GM12878 (cell line): ENCODE measurements around the gene TGFBR1. TPM values are rescaled to one million over a fixed set of nuclear protein-coding genes. Genes with fewer than 3 reads are reported as not detected.

Source experiments
- ATF7 ChIP-seq: fragments of 450-650 bp; IDR thresholded peaks from 2 replicates; pipeline ENCODE4 v1.6.1; 2016; ENCODE audit warnings: low read depth, mild to moderate bottlenecking
- CBX3 ChIP-seq: fragments of 200-600 bp; sonication (generic); IDR thresholded peaks from 2 replicates; pipeline ENCODE4 v1.6.1; 2016; ENCODE audit warnings: low read depth, borderline replicate concordance
- CHD2 ChIP-seq: IDR thresholded peaks from 2 replicates; pipeline ENCODE4 v1.6.1; 2011; ENCODE audit warnings: low read depth, low read length, improper control_type of control experiment, borderline replicate concordance
- CREM ChIP-seq: IDR thresholded peaks from 2 replicates; pipeline ENCODE4 v1.6.1; 2014; ENCODE audit warnings: antibody characterized with exemption, low read depth
- CUX1 ChIP-seq: IDR thresholded peaks from 2 replicates; pipeline ENCODE4 v1.6.1; 2012; ENCODE audit warnings: improper control_type of control experiment, low read depth, low read length; ENCODE audit not compliant: insufficient replicate concordance
- EGR1 ChIP-seq, 2 experiments: IDR thresholded peaks; 1 replicate in 1 of 2; 2 replicates in 1 of 2; pipeline ENCODE4 v1.6.1; 2011 to 2012; ENCODE audit warnings: low read depth in 2 of 2, low read length in 2 of 2, borderline replicate concordance in 1 of 2, mild to moderate bottlenecking in 1 of 2, moderate library complexity in 1 of 2
- FOXM1 ChIP-seq: IDR thresholded peaks from 2 replicates; pipeline ENCODE4 v1.6.1; 2012; ENCODE audit warnings: low read depth, mild to moderate bottlenecking, inconsistent platforms, low read length, moderate library complexity
- JUNB ChIP-seq: IDR thresholded peaks from 2 replicates; pipeline ENCODE4 v1.6.1; 2016; ENCODE audit warnings: antibody characterized with exemption, mild to moderate bottlenecking
- NRF1 ChIP-seq: conservative IDR thresholded peaks from 2 replicates; pipeline ENCODE4 v1.6.1; 2011; ENCODE audit warnings: mild to moderate bottlenecking, low read depth, low read length, improper control_type of control experiment
- PKNOX1 ChIP-seq: fragments of 450-650 bp; IDR thresholded peaks from 2 replicates; pipeline ENCODE4 v1.6.1; 2016; ENCODE audit warnings: mild to moderate bottlenecking
- POLR2A ChIP-seq: IDR thresholded peaks from 2 replicates; pipeline ENCODE4 v1.6.1; 2011; ENCODE audit warnings: low read depth, mild to moderate bottlenecking, low read length
- POLR2AphosphoS5 ChIP-seq: IDR thresholded peaks from 2 replicates; pipeline ENCODE4 v1.6.1; 2011; ENCODE audit warnings: mild to moderate bottlenecking, low read length, inconsistent platforms
- TARDBP ChIP-seq: IDR thresholded peaks from 2 replicates; pipeline ENCODE4 v1.6.1; 2016; ENCODE audit warnings: borderline replicate concordance
- YBX1 ChIP-seq: fragments of 450-650 bp; IDR thresholded peaks from 2 replicates; pipeline ENCODE4 v1.6.1; 2016; ENCODE audit warnings: antibody characterized with exemption
- ZZZ3 ChIP-seq: IDR thresholded peaks from 2 replicates; pipeline ENCODE4 v1.6.1; 2011; ENCODE audit warnings: low read depth; ENCODE audit not compliant: control insufficient read depth, insufficient read length
- polyA plus RNA-seq, 11 experiments: library from polyadenylated mRNA; depleted of rRNA in 4 of 11; unstranded in 6 of 11; stranded (reverse) in 5 of 11; fragments of >200 nt; fragmentation: Nextera tagmentation in 4 of 11; fragmentation: Illumina TruSeq in 1 of 11; extraction: Ambion mirVana in 4 of 11; extraction: Trizol in 1 of 11; gene quantifications; 1 replicate in 1 of 11; 2 replicates in 10 of 11; pipeline versions ENCODE4 v1.2.1 to v1.2.3, GENCODE V29; 2011 to 2016; ENCODE audit warnings: inconsistent platforms in 2 of 11, missing spikeins in 2 of 11, low read depth in 1 of 11
- total RNA-seq, 4 experiments: library from RNA; depleted of rRNA in 3 of 4; stranded (reverse); fragments of >200 nt in 3 of 4; fragmentation: Illumina TruSeq in 1 of 4; extraction: Trizol in 1 of 4; gene quantifications; 2 replicates each; pipeline versions ENCODE4 v1.2.1 to v1.2.3, GENCODE V29; 2013 to 2021

The TGFBR1 gene
- total and polyA plus RNA-seq, 10 of the 15 experiments (the other 5 are each of a cell fraction or from before 2014, with no cell fraction given): 2.9 to 27.2 (median 16.6) TPM

- TF ChIP-seq NRF1: no peak
- no peak for TF ChIP-seq CHD2
- TF ChIP-seq CREM: peak; percentile 84
- TF ChIP-seq EGR1 (IDR thresholded peaks at IDR 0.05; ENCODE audit: borderline replicate concordance in 1 of 2, low read depth in 2 of 2, low read length in 2 of 2): no peak
- no peak for TF ChIP-seq YBX1
- TF ChIP-seq CUX1: no peak
- no peak for TF ChIP-seq ZZZ3
- peak; percentile 77 for TF ChIP-seq JUNB
- no peak for TF ChIP-seq POLR2A
- no peak for TF ChIP-seq POLR2AphosphoS5
- no peak for TF ChIP-seq PKNOX1
- TF ChIP-seq ATF7: peak; percentile 88
- peak; percentile 68; the same call in 1 of the 2 replicates for TF ChIP-seq FOXM1
- no peak for TF ChIP-seq TARDBP
- TF ChIP-seq CBX3: no peak
Measured at GRCh38 chr9:99133145-99133544, 28.2 kb downstream of the TGFBR1 start (continued).
